ENCODE measurements around the gene MAP3K3.

- TF ChIP-seq GATA3 (IDR thresholded peaks at IDR 0.05; ENCODE audit: low read depth, low read length) (no peak), GATA2 (IDR thresholded peaks at IDR 0.05; ENCODE audit: low read depth, low read length) (no peak)
Observed at GRCh38 chr17:63647065-63647725, 25.0 kb downstream of the MAP3K3 start.

Data from SH-SY5Y (cell line).